ENCODE measurements around the gene NF2.

- TF ChIP-seq GATA2 (IDR thresholded peaks at IDR 0.05; ENCODE audit: low read depth, low read length) (no peak), GATA3 (IDR thresholded peaks at IDR 0.05; ENCODE audit: low read depth, low read length) (no peak)
These were observed 129.4 kb downstream of the NF2 start for GRCh38 chr22:29732883-29733282.
